Fibroblast of lung (primary cell): Measurements from ENCODE around the gene CDH12.

Experiments
- EZH2 ChIP-seq: IDR thresholded peaks from 2 replicates; pipeline ENCODE4 v1.5.1; 2012; ENCODE audit warnings: low read length, control low read depth, mild to moderate bottlenecking; ENCODE audit errors: missing control alignments
- TF ChIP-seq, protein P1 (sequence below), 2 donors: IDR thresholded peaks in 1 of 2; conservative IDR thresholded peaks in 1 of 2; 1 replicate in 1 of 2; 2 replicates in 1 of 2; pipeline ENCODE4 v1.5.1; 2011 to 2012; ENCODE audit warnings: low read length in 2 of 2, control low read depth in 1 of 2, inconsistent platforms in 1 of 2, low read depth in 1 of 2, mild to moderate bottlenecking in 1 of 2

DNA sequence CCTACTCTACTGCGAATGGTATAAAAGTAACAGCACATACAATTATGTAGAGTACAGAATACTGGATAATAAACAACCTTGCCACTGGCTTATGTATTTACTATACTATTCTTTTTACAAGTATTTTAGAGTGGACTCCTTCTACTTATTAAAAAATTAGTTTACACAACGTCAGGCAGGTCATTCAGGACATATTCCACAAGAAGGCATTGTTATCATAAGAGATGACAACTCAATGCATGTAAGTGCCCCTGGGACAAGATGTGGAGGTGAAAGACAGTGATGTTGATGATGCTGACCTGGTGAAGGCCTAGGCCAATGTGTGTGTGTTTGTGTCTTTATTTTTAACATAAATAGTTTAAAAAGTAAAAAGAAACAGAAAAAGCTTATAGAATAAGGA, 421.7 kb downstream of the CDH12 start:
- TF ChIP-seq, protein P1, sequence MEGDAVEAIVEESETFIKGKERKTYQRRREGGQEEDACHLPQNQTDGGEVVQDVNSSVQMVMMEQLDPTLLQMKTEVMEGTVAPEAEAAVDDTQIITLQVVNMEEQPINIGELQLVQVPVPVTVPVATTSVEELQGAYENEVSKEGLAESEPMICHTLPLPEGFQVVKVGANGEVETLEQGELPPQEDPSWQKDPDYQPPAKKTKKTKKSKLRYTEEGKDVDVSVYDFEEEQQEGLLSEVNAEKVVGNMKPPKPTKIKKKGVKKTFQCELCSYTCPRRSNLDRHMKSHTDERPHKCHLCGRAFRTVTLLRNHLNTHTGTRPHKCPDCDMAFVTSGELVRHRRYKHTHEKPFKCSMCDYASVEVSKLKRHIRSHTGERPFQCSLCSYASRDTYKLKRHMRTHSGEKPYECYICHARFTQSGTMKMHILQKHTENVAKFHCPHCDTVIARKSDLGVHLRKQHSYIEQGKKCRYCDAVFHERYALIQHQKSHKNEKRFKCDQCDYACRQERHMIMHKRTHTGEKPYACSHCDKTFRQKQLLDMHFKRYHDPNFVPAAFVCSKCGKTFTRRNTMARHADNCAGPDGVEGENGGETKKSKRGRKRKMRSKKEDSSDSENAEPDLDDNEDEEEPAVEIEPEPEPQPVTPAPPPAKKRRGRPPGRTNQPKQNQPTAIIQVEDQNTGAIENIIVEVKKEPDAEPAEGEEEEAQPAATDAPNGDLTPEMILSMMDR (conservative IDR thresholded peaks at IDR 0.05 in 1 of 2, IDR thresholded peaks at IDR 0.05 in 1 of 2; ENCODE audit: low read depth in 1 of 2, low read length in 2 of 2): no peak
- TF ChIP-seq EZH2: no peak
